CD14-positive monocyte (primary cell): ENCODE data around the gene COCH. TPM values are rescaled to one million over a fixed set of nuclear protein-coding genes. Genes with fewer than 3 reads are reported as not detected.

ENCODE experiments used
- DNase-seq, 3 donors: peaks; one replicate each; pipeline ENCODE4 v3.0.0-alpha.2; 2011 to 2022
- H2AFZ ChIP-seq: 2 replicates; pipeline ENCODE4 v1.6.0; 2012; ENCODE audit warnings: mild to moderate bottlenecking, low read depth, low read length, inconsistent platforms; ENCODE audit not compliant: insufficient read depth, poor library complexity, severe bottlenecking
- H3K27ac ChIP-seq, 2 donors: 1 replicate in 1 of 2; 2 replicates in 1 of 2; pipeline ENCODE4 v1.5.1; 2012 to 2013; ENCODE audit warnings: low read length in 2 of 2, control low read depth in 1 of 2, inconsistent platforms in 1 of 2, low read depth in 1 of 2, mild to moderate bottlenecking in 1 of 2
- H3K27me3 ChIP-seq, 2 donors: one replicate each; pipeline versions ENCODE4 v1.6.0 to v1.6.1; 2011 to 2013; ENCODE audit warnings: low read length in 2 of 2; ENCODE audit not compliant: control insufficient read depth in 2 of 2, insufficient read depth in 2 of 2
- H3K36me3 ChIP-seq, 2 donors: replicated peaks in 1 of 2; 1 replicate in 1 of 2; 2 replicates in 1 of 2; pipeline versions ENCODE4 v1.5.1 to v1.6.1; 2012 to 2013; ENCODE audit warnings: low read length in 2 of 2, control low read depth in 1 of 2, inconsistent platforms in 1 of 2, mild to moderate bottlenecking in 1 of 2; ENCODE audit not compliant: insufficient read depth in 2 of 2, control insufficient read depth in 1 of 2
- H3K4me1 ChIP-seq, 2 donors: 1 replicate in 1 of 2; 2 replicates in 1 of 2; pipeline versions ENCODE4 v1.5.1 to v1.6.1; 2012 to 2013; ENCODE audit warnings: low read length in 2 of 2, control low read depth in 1 of 2, inconsistent platforms in 1 of 2, mild to moderate bottlenecking in 1 of 2, moderate library complexity in 1 of 2; ENCODE audit not compliant: insufficient read depth in 2 of 2, control insufficient read depth in 1 of 2
- H3K4me2 ChIP-seq: replicated peaks from 2 replicates; pipeline ENCODE3; 2012; ENCODE audit warnings: low read length, moderate library complexity, mild to moderate bottlenecking; ENCODE audit not compliant: poor library complexity, severe bottlenecking; ENCODE audit errors: extremely low read depth
- H3K4me3 ChIP-seq, 3 experiments: fragments of 200-600 bp in 1 of 3; sonication (generic) in 1 of 3; replicated peaks in 1 of 3; 1 replicate in 2 of 3; 2 replicates in 1 of 3; pipeline ENCODE4 v1.5.1; 2011 to 2013; ENCODE audit warnings: low read length in 3 of 3, mild to moderate bottlenecking in 3 of 3, control low read depth in 2 of 3, low read depth in 2 of 3, inconsistent platforms in 1 of 3, moderate library complexity in 1 of 3
- H3K79me2 ChIP-seq: 2 replicates; pipeline ENCODE4 v1.6.0; 2012; ENCODE audit warnings: mild to moderate bottlenecking, control low read depth, inconsistent platforms, low read length, moderate library complexity; ENCODE audit not compliant: insufficient read depth
- H3K9ac ChIP-seq: 2 replicates; pipeline ENCODE4 v1.6.0; 2017; ENCODE audit warnings: low read length, mild to moderate bottlenecking; ENCODE audit not compliant: insufficient read depth, poor library complexity, severe bottlenecking
- H3K9me3 ChIP-seq, 2 donors: replicated peaks in 1 of 2; 1 replicate in 1 of 2; 2 replicates in 1 of 2; pipeline versions ENCODE4 v1.5.1 to v1.6.1; 2012 to 2013; ENCODE audit warnings: low read length in 2 of 2, control low read depth in 1 of 2; ENCODE audit not compliant: control insufficient read depth in 1 of 2, insufficient read depth in 1 of 2
- H4K20me1 ChIP-seq: 2 replicates; pipeline ENCODE4 v1.6.0; 2012; ENCODE audit warnings: mild to moderate bottlenecking, low read length, control low read depth, moderate library complexity; ENCODE audit not compliant: insufficient read depth
- H3K27ac Mint-ChIP-seq, 7 donors: one replicate each; pipeline ENCODE4 v1.8.0; 2020; ENCODE audit warnings: mild to moderate bottlenecking in 7 of 7, mixed read lengths in 7 of 7, moderate library complexity in 6 of 7, inconsistent platforms in 2 of 7
- H3K27me3 Mint-ChIP-seq, 3 donors: one replicate each; pipeline ENCODE4 v1.8.0; 2021 to 2022; ENCODE audit warnings: low read depth in 3 of 3, mild to moderate bottlenecking in 3 of 3, mixed read lengths in 3 of 3, moderate library complexity in 3 of 3, inconsistent platforms in 1 of 3
- H3K36me3 Mint-ChIP-seq, 2 donors: one replicate each; pipeline ENCODE4 v1.8.0; 2020; ENCODE audit warnings: mixed read lengths in 2 of 2, inconsistent platforms in 1 of 2, mild to moderate bottlenecking in 1 of 2
- H3K4me1 Mint-ChIP-seq: one replicate; pipeline ENCODE4 v1.8.0; 2020; ENCODE audit warnings: mild to moderate bottlenecking, mixed read lengths
- H3K4me3 Mint-ChIP-seq, 2 donors: one replicate each; pipeline ENCODE4 v1.8.0; 2020; ENCODE audit warnings: mild to moderate bottlenecking in 2 of 2, mixed read lengths in 2 of 2, moderate library complexity in 1 of 2
- H3K9me3 Mint-ChIP-seq, 7 donors: one replicate each; pipeline ENCODE4 v1.8.0; 2020 to 2022; ENCODE audit warnings: mixed read lengths in 7 of 7, mild to moderate bottlenecking in 6 of 7, moderate library complexity in 6 of 7, inconsistent platforms in 2 of 7
- CTCF ChIP-seq: fragments of 200-600 bp; IDR thresholded peaks from one replicate; pipeline ENCODE4 v1.8.0; 2022; ENCODE audit warnings: antibody characterized with exemption, mild to moderate bottlenecking
- WGBS: methylation state at CpG from one replicate; pipeline ENCODE4 v1.1.5; 2013; ENCODE audit warnings: missing lambda C conversion rate; ENCODE audit not compliant: insufficient coverage; 5-methylcytosine and 5-hydroxymethylcytosine counted together
- intact Hi-C, 2 donors: fragments of 100-400 bp; cut with micrococcal nuclease; formaldehyde crosslinking; loops; one replicate each; pipeline versions ENCODE4 v1.15.0 to v1.15.1; 2023
- polyA plus RNA-seq, 3 donors: library from polyadenylated mRNA; depleted of rRNA in 1 of 3; unstranded in 2 of 3; stranded (reverse) in 1 of 3; fragments of 300-500 nt in 2 of 3; fragments of >200 nt in 1 of 3; fragmentation: Illumina TruSeq in 2 of 3; gene quantifications; 1 replicate in 2 of 3; 2 replicates in 1 of 3; pipeline ENCODE4 v1.2.3, GENCODE V29; 2012 to 2021

The COCH gene
- polyA plus RNA-seq, 3 donors, result 0.48 to 2.0 (median 0.87) TPM

GRCh38 chr14:30893819-30894218 lies 19.5 kb downstream of the COCH start:
- Histone ChIP-seq H3K36me3 (peaks cover 20 to 51% of the 10 kb centered on the region in 2 donors), H3K9ac (no peak overlapping the region), H3K79me2 (no peaks in the 10 kb centered on the region), H3K27ac (no peak overlapping the region), H3K9me3 (no peaks in the 10 kb centered on the region), H3K27me3 (no peaks in the 10 kb centered on the region), H3K4me3 (no peak overlapping the region), H4K20me1 (no peaks in the 10 kb centered on the region), H3K4me2 (no peak overlapping the region), H2AFZ (no peak overlapping the region), H3K4me1 (no peaks in the 10 kb centered on the region)
- Mint-ChIP-seq H3K36me3 (peaks cover 34 to 41% of the 10 kb centered on the region in 2 donors), H3K4me3 (no peak overlapping the region), H3K27ac (no peak overlapping the region), H3K4me1 (peaks cover 6% of the 10 kb centered on the region), H3K27me3 (no peaks in the 10 kb centered on the region), H3K9me3 (no peaks in the 10 kb centered on the region)
- intact Hi-C loops, result no loop called here
- no peak for TF ChIP-seq CTCF
- no CpG with 5 or more reads among the region's 2 CpGs for WGBS
- DNase-seq, result no peak

GRCh38 chr14:30894923-30895515 lies 20.7 kb downstream of the COCH start:
- TF ChIP-seq CTCF, result no peak
- no peaks in the 10 kb centered on the region for H3K9me3 ChIP-seq
- no peaks in the 10 kb centered on the region for H4K20me1 ChIP-seq
- Mint-ChIP-seq H3K4me3 (no peak overlapping the region), H3K4me1 (peaks cover 6% of the 10 kb centered on the region), H3K36me3 (peaks cover 43 to 51% of the 10 kb centered on the region in 2 donors), H3K9me3 (no peaks in the 10 kb centered on the region), H3K27me3 (no peaks in the 10 kb centered on the region), H3K27ac (peak overlapping the region in 1 of 7 donors; percentile 41)
- H2AFZ ChIP-seq, result no peak overlapping the region
- H3K27me3 ChIP-seq, result no peaks in the 10 kb centered on the region
- H3K9ac ChIP-seq, result no peak overlapping the region
- H3K36me3 ChIP-seq, result peaks cover 21 to 57% of the 10 kb centered on the region in 2 donors
- no peak overlapping the region for H3K4me3 ChIP-seq
- no peaks in the 10 kb centered on the region for H3K4me1 ChIP-seq
- WGBS, result 100% methylated on average over 1 of the region's 4 CpGs
- no peak for DNase-seq
- intact Hi-C loops, result no loop called here
- no peak overlapping the region for H3K27ac ChIP-seq
- H3K4me2 ChIP-seq, result no peak overlapping the region
- H3K79me2 ChIP-seq, result no peaks in the 10 kb centered on the region
